WERI-Rb-1 (cell line): ENCODE data around the gene KIAA1671.

ENCODE experiments used
- DNase-seq: peaks from one replicate; pipeline ENCODE4 v3.0.0-alpha.2; 2020
- H3K27ac ChIP-seq: fragments of 250-450 bp; sonication (Bioruptor Pico); 2 replicates; pipeline ENCODE4 v1.5.1; 2020; ENCODE audit warnings: mild to moderate bottlenecking, moderate library complexity
- H3K27me3 ChIP-seq: fragments of 250-450 bp; sonication (Bioruptor Pico); 2 replicates; pipeline ENCODE4 v1.5.1; 2021; ENCODE audit warnings: mild to moderate bottlenecking, low read depth, moderate library complexity; ENCODE audit not compliant: insufficient read depth, severe bottlenecking
- H3K36me3 ChIP-seq: fragments of 250-450 bp; sonication (Bioruptor Pico); 2 replicates; pipeline ENCODE4 v1.5.1; 2020; ENCODE audit warnings: mild to moderate bottlenecking, moderate library complexity
- H3K4me3 ChIP-seq: 2 replicates; pipeline ENCODE4 v1.5.1; 2011; ENCODE audit warnings: low read depth, mild to moderate bottlenecking, control low read depth, low read length
- H3K9me3 ChIP-seq: fragments of 250-450 bp; sonication (Bioruptor Pico); 2 replicates; pipeline ENCODE4 v1.5.1; 2021; ENCODE audit warnings: mild to moderate bottlenecking, moderate library complexity; ENCODE audit not compliant: severe bottlenecking
- TF ChIP-seq, protein P1 (sequence below): IDR thresholded peaks from 2 replicates; pipeline ENCODE4 v1.5.1; 2011; ENCODE audit warnings: low read depth, mild to moderate bottlenecking, control low read depth, inconsistent platforms, low read length

KIAA1671 gene

DNA sequence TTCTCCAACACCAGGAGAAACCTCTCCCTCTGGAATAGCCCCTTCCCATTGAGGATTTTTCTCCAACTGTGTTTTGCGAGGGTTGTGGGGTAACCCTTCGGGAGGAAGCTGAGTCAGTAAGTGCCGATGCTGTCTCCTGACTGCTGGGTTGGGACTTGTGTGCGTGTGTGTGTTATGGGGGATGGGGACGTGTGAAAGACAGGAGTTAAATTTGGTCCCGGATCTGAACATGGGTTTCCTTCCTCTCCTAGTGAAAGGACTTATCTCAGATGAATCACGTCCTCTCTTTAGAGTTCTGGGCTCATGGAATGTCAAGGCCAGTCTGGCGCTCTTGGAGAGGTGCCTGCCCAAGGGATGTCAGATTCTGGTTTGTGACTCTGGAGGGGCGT is 33.3 kb downstream of the KIAA1671 start:
- Histone ChIP-seq H3K36me3 (no peaks in the 10 kb centered on the region), H3K9me3 (no peaks in the 10 kb centered on the region), H3K27ac (no peak overlapping the region), H3K4me3 (no peak overlapping the region), H3K27me3 (no peaks in the 10 kb centered on the region)
- TF ChIP-seq, protein P1, sequence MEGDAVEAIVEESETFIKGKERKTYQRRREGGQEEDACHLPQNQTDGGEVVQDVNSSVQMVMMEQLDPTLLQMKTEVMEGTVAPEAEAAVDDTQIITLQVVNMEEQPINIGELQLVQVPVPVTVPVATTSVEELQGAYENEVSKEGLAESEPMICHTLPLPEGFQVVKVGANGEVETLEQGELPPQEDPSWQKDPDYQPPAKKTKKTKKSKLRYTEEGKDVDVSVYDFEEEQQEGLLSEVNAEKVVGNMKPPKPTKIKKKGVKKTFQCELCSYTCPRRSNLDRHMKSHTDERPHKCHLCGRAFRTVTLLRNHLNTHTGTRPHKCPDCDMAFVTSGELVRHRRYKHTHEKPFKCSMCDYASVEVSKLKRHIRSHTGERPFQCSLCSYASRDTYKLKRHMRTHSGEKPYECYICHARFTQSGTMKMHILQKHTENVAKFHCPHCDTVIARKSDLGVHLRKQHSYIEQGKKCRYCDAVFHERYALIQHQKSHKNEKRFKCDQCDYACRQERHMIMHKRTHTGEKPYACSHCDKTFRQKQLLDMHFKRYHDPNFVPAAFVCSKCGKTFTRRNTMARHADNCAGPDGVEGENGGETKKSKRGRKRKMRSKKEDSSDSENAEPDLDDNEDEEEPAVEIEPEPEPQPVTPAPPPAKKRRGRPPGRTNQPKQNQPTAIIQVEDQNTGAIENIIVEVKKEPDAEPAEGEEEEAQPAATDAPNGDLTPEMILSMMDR, result no peak
- DNase-seq, result no peak

DNA sequence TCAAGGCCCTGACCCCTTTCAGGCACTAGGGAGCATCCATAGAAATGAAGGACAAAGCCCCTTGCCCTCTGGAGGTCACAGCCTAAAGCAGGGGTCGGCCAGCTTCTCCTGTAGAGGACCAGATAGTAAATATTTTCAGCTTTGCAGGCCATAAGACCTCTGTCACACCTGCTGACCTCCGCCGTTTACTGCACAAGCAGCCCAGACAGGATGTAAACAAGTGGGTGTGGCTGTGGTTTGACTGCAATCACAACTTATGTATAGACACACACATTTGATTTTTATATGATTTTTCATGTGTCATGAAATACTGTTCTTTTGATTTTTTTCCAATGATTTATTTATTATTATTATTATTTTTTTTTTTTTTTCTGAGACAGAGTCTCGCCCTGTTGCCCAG is 34.3 kb downstream of the KIAA1671 start:
- Histone ChIP-seq H3K36me3 (no peaks in the 10 kb centered on the region), H3K27ac (no peak overlapping the region), H3K4me3 (no peak overlapping the region), H3K27me3 (no peaks in the 10 kb centered on the region), H3K9me3 (no peaks in the 10 kb centered on the region)
- TF ChIP-seq, protein P1, result no peak
- DNase-seq, result no peak

DNA sequence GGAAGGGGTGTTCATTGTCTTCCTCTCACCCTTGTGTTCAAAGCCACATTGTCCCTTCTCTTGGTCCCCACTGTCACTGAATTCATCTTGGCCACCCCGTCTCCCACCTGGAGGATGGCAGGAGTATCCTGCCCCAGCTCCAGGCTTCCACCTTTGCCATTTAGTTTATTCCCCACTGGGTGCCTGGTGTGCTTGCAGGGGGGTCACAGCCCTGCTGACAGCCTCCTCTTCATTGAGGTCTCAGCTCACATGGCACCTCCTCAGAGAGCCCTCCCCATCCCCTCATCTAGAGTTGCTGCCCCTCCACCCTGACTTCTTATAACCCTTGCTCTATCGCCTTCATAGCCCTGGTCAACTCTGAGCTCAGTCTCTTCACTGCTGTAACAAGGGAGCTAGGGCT is 36.6 kb downstream of the KIAA1671 start:
- Histone ChIP-seq H3K4me3 (no peak overlapping the region), H3K27ac (no peak overlapping the region), H3K27me3 (no peaks in the 10 kb centered on the region), H3K9me3 (no peaks in the 10 kb centered on the region), H3K36me3 (no peaks in the 10 kb centered on the region)
- DNase-seq, result no peak
- TF ChIP-seq, protein P1, result no peak

DNA sequence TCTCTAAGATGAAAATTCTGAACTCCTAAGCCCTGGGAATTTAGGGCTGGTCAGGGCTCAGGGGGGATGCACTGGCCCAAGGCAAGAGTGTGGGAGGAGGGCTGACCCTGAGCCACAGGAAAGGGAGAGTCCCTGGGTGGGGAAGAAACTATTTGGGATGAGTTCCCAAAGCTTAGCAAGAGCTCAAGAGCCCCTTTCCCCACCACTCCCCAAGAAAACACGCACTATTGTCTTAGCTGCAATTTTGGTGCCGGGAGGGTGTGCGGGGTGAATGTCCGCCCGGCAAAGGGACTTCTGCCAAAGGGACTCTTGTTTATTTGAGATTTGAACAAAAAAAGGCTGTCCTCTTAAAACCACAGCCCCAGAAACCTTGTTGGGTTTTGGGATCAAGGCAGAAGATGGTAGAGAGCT is 37.0 kb downstream of the KIAA1671 start:
- Histone ChIP-seq H3K4me3 (no peak overlapping the region), H3K36me3 (no peaks in the 10 kb centered on the region), H3K27ac (no peak overlapping the region), H3K27me3 (no peaks in the 10 kb centered on the region), H3K9me3 (no peaks in the 10 kb centered on the region)
- no peak for DNase-seq
- TF ChIP-seq, protein P1, result no peak

DNA sequence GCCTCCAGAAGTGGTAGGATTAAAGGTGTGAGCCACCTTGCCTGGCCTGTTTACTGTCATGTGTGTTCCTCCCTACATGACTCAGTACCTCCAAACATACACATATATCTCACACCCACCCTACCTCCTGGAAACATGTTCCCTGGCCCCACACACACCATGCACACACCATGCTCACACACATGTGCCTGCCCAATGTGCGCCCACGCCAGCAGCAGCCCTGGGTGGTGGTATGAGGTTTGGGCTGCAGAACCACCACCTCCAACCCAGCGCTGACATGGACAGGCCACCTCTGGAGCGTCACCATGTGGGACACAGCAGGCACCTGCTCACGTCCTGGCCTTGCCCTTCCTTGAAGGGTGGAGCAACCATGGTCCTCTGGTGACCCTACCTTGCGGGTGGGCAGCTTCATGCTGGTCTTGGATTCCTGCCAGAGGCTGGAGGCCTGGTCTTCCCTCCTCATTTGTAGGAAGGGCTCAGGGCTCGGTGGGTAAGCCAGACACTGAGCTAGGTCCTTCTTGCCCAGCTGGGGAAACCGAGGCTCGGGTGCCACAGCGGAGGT is 37.9 kb downstream of the KIAA1671 start:
- no peak for DNase-seq
- H3K27me3 ChIP-seq, result no peaks in the 10 kb centered on the region
- H3K36me3 ChIP-seq, result no peaks in the 10 kb centered on the region
- H3K27ac ChIP-seq, result no peak overlapping the region
- H3K4me3 ChIP-seq, result no peak overlapping the region
- no peaks in the 10 kb centered on the region for H3K9me3 ChIP-seq
- TF ChIP-seq, protein P1, result no peak

DNA sequence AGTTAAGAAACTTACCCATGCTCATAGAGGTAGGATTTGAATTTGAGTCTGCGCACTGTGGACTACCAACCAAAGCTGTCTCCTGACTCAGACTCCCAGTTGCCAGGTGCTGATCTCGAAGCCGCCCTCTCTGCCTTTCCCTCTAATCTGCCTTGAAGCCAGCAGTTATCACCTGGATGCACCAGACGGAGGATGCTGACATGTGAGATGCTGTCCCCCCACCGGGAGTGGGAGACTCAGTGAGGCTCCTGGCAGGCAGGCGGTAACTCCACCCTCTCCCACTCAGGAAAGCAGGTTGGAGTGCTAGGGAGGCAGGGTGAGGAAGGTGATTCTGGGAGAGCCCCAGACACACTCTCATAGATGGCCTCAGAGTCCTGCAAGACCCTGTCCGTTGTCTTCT is 40.4 kb downstream of the KIAA1671 start:
- H3K27me3 ChIP-seq, result no peaks in the 10 kb centered on the region
- no peaks in the 10 kb centered on the region for H3K36me3 ChIP-seq

More for the DNA sequence above, 40.4 kb downstream of the KIAA1671 start:
- DNase-seq, result no peak
- H3K27ac ChIP-seq, result no peak overlapping the region
- no peak overlapping the region for H3K4me3 ChIP-seq
- TF ChIP-seq, protein P1, result no peak
- no peaks in the 10 kb centered on the region for H3K9me3 ChIP-seq
